GM19324 (cell line): Measurements from ENCODE around the gene WDR44.
"Not testable (repeated sequence)": the region's sequence is repeated elsewhere in the genome, so short reads cannot be mapped to it uniquely, and the experiment has no call there.

Experiments
- ATAC-seq: cut with Tn5 transposase; IDR thresholded peaks from one replicate; pipeline ENCODE4 v1.9.1; 2021; ENCODE audit warnings: mild to moderate bottlenecking, moderate library complexity; ENCODE audit not compliant: unreplicated experiment, low FRiP score

The WDR44 gene

DNA sequence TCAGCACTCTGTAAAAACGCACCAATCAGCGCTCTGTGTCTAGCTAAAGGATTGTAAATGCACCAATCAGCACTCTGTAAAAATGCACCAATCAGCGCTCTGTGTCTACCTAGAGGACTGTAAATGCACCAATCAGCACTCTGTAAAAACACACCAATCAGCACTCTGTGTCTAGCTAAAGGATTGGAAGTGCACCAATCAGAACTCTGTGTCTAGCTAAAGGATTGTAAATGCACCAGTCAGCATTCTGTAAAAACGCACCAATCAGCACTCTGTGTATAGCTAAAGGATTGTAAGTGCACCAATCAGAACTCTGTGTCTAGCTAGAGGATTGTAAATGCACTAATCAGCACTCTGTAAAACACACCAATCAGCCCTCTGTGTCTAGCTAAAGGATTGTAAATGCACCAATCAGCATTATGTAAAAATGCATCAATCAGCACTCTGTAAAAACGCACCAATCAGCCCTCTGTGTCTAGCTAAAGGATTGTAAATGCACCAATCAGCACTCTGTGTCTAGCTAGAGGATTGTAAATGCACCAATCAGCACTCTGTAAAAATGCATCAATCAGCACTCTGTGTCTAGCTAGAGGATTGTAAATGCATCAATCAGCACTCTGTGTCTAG lies 124.9 kb downstream of the WDR44 start:
- ATAC-seq: not testable (repeated sequence)

DNA sequence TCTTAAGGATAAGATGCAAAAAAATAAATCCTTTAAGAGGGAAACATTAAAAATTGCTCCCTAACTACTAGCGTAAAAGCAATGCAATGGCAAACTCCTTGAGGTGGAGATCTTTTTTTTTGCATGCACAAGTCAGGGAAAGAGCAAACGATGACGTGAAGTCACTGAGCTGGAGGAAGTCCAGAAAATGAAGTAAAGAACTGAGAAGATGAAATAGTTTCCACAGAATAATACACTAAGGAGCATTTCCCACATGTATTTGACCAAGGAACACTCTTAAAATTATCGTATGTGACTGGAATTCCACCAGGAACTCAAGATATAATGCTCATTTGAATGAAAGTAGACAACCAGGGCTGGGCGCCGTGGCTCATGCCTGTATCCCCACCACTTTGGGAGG lies 128.7 kb downstream of the WDR44 start:
- ATAC-seq: no peak

DNA sequence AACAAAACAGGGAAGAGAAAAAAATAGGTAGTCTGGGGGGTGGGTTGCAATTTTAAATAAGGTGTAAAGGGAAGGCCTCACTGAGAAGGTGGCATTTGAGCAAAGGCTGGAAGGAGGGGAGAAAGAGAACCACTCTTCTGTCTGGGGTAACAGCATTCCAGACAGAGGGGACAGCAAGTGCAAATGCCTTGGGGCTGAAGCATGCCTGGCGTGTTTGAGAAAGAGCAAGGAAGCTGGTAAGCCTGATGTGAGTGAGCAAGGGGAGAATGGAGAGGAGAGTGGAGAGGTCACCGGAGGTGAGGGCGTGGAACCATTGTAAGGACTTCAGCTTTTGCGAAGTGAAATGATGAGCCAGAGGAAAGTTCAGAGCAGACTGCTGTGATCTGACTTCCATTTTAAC lies 130.0 kb downstream of the WDR44 start:
- no peak for ATAC-seq

DNA sequence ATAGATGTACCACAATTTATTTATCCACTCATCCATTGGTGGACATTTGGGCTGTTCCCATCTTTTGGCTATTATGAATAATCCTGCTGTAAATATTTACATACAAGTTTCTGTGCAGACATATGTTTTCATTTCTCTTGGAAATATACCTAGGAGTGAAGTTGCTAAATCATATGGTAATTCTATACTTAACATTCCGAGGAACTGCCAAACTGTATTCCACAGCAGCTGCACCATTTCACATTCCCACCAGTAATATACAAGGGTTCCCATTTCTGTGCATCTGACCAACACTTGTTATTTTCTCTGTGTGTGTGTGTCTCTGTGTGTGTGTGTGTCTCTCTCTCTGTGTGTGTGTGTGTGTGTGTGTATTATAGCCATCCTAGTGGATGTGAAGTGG lies 134.3 kb downstream of the WDR44 start:
- no peak for ATAC-seq

DNA sequence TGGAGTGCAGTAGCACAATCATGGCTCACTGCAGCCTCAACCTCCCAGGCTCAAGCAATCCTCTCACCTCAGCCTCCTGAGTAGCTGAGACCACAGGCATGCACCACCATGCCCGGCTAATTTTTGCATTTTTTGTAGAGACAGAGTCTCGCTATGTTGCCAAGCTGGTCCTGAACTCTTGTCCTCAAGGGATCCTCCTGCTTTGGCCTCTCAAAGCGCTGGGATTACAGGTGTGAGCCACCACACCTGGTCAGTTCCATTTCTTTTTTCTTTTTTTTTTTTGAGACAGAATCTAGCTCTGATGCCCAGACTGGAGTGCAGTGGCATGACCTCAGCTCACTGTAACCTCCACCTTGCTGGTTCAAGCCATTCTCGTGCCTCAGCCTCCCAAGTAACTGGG lies 136.5 kb downstream of the WDR44 start:
- ATAC-seq: not testable (repeated sequence)

DNA sequence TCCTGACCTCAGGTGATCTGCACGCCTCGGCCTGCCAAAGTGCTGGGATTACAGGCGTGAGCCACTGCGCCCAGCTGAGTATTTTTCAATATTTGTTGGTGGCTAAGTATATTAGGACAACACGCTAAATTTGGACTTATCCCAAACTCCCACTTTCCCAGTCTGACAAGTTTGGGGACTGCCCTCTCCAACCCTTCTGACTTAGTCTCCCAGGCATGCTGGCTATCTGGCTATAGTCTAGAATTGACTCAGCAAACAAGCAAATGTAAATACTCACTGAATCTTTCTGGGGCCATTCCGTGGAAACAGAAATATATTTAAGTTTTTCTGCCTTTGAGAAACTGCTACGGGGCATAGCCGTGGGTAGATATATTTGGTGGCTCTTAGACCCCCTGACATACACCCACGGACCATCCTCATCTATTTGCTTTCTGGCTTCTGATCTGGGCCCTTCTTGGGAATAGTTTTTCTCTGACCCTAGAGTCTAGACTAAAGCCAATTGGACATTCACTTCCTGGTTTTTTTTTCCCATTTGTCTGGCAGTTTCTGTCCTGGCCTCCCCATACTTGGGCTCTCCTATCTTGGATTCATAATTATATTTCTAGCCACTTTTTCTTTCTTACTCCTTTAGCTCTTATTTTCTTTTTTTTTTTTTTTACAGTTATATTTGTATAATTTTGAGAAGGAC lies 138.5 kb downstream of the WDR44 start:
- no peak for ATAC-seq

DNA sequence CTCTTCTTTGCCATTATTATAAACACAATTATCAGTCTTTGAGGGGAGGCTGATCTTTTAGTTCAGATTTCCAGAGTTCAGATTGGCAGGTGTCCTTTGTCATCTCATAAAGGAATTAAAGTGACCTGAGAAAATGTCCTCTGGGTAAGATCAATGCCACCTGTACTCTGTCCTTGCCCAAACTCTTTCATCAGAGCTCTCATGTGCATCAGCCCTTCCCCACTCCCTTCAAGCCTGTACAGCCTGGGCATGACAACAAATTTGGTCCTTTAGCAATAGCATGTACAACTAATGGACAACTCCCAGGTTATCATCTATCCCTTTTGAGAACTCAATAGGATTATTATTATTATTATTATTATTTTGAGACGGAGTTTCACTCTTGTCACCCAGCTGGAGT lies 140.8 kb downstream of the WDR44 start:
- not testable (repeated sequence) for ATAC-seq

DNA sequence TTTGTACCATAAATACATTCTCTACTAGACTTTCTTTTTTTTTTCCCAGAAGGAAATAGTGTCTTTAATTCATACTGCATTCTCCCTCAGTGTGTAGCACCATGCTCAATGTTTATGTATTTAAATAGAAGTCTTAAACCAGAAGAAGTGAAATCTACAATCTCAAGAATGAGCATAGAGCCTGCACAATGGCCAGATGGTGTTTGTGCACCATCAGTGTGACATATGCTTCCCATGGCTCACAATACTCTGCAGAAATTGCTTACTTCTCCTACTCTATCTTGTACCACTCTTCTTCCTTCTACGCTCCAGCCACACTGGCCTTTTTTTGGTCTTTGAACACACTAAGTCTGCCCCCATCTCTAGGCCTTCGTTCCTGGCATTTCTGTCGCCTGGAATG lies 147.1 kb downstream of the WDR44 start:
- ATAC-seq: no peak

DNA sequence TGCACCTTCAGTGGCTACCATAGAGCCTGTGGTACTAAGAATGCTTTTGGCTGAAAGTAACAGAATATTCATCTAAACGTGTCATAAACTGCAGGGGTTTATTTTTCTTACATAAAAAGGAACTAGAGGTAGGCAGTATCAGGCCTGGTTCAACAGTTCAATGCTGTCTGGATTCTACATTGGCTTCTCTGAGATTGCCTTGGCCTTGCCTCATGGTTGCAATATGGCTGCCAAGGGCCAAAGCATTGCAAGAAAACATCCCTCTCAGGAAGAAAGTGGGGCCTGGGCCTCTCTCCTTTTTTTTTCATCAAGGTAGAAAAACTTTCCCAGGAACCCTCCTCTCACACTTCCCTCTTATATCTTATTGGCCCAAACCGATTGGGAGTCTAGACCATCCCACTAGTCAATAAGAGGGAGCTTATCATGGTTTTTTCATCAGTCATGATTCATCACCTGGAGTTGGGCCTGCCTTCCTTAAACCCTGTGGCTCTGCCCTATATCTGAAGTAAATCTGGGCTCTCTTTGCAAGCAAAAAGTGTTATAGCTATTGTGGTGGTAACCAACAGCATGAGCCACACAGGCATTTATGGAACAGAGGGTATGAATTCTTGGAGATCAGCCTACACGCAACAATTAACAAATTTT lies 147.9 kb downstream of the WDR44 start:
- no peak for ATAC-seq

DNA sequence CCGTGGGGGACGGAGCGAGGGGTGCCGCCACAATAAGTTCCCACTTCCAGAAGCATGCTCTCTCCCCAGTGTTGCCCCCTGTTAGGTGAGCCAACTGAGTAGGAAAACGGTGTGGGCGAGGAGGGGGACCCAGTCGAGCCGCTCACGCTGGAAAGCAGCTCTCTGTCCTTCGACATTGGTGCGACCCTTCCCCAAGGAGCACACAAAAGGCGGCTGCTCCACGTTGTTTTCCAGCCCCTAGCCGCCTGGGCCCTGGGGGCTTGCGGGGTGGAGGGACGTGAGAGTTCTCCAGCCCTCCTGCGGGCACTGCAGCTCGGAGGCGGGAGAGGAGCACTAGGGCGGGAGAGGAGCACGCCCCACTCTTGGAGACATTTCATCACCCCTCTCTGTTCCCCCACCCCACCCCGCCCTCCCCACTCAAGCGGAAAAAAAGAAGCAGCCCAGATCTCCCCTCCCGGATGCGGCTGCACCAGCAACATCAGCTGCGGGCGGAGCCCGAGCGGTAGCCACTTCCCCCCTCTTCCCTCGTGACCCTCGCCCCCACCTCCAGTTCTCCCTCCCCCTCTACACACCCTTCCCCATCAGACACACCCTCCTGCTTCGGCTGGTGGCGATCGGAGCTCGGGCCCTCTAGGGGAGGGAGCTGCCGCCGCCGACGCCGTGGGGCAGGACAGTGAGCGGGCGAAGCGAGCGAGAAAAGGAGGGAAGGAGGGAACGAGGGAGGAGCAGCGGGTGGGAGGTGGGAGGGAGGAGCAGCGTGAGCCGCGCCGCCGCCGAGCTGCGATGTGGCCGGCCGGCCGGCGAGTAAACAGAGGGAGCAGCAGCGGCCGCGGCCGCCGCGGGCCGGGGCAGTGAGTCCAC lies 149.4 kb downstream of the WDR44 start, which contains the start of gene DOCK11:
DOCK11 (plus strand) TSS at position 755 of the 861 bp plus-strand sequence. CDS start 157 bp downstream, outside the sequence.
- ATAC-seq: peak; percentile 75

DNA sequence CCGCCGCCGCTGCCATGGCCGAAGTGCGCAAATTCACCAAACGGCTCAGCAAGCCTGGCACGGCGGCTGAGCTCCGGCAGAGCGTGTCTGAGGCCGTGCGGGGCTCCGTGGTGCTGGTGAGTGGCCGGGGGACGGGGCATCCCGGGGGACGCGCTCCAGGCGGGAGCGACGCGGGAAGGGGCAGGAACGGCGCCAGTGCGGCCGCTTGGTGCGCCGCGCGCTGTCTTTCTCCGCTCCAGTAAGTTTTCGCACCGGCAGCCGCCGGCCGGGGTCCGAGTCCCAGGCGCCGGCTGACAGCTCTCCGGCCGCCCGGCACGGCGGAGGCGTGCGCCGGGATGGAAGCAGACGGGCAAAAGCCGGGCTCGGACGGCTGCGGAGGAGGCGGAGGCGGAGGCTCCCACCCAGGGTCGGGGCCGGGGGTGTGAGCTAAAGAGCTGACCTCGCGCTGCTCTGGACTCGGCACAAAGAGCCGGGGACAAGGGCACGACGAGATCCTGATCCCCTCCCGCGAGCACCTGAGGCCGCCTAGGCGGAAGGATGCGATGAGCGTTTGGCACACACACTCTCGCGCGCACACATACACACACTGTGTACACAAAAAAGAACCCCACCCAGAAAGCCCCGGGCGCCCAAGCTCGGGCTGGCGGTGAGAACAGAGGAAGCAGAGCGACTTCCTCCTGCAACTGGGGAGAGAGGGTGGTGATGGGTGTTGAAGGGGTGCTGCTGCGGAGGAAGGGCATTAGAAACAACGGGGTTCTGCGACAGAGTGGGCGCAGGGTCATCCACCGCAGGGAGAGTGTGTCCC lies 150.3 kb downstream of the WDR44 start:
- ATAC-seq: peak; percentile 54

DNA sequence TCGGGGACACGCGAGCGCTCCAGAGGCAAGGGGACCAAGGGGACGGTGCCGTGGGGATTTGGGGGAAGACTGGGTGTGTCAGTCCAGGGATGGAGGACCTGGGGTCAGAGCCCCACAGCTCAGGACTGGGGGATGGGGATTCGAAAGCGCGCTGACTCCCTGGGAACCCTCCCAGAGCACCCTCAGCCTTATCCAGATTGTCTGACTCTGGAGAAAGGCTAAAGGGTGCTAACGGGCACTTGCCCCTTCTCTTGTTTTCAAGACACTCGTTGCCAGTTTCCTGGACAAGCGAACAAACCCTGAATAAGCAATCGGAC lies 150.8 kb downstream of the WDR44 start:
- ATAC-seq: peak; percentile 5

DNA sequence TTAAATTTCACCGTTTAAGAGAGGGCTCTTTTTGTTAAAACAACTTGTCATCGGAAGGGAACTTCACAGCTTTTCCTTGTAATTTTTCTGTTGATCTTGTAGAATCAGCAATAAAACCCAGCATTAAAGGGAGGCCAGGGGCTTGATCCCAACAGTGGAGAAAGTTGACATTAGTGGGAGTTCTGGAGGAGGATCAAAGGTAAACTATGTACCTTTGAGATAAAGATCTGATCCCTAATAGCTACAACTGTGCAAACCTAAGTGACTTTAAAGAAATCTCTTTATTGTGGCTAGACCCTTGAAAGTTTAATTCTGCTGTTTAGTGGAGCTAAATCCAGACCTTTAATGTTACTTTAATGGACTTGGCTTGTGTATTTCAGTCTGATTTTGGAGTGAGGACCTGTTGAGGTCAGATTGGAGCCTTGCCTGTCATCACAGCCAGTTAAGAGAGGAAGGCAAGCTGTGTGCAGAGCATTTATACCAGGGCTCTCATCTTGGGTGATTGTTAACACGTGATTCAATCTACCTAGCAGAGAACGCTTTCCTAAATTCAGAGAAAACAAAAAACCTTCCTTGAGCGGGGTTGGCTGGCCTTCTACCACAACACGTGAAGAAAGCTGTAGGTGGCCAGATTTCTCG lies 151.4 kb downstream of the WDR44 start:
- no peak for ATAC-seq

DNA sequence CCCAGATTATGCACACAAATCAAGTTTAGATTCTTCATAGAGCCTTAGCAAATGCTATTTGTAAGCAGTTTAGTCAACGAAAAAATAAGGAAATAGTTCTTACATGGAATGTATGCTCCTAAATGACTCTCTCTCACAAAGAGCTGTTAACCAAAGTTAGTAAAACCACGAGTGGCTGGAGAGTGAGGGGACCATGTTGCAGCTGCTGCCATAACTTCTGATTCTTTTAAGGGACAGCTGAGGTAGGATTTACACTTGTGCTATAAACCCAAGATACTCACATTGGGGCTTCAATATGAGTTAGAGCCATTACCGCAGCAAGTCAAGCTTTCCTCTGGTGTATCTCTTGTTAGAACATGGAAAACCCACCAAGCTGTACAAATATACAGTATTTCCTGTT lies 152.4 kb downstream of the WDR44 start:
- ATAC-seq: no peak

DNA sequence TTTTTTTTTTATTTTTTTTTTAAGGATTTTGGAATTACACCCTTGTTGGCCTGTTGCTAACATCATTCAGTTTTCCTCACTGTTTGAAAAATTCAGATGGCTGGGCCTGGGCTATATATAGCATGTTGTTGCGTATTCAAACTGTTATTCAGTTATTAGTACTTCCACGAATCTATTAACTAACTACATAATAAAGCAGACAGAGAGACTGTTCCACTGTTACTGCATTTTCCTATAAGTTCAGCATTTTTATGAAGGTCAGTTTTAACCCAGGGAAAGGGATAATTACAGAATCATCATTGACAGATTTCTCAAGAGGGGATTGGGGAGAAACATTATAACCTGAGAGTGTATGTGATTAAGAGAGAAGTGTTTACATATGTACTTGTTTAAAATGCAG lies 152.8 kb downstream of the WDR44 start:
- no peak for ATAC-seq

DNA sequence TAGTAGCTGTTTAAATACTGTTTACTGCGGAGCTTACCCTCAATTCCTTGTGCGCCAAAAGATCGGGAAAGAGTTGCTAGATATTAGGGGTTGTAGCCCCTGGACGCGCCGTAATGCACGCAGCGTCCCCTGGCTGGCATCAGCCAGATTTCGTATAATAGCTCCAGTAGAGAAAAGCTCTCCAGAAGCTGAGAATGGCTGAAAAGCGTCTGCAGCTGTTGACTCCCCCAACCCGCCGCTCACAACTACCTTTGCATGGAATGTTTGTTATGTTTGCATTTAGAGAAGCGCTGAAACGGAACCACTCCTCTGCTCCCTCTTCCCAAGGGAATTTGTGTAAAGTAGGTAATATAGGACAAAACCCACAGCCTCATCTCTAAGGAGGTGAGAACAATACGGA lies 153.4 kb downstream of the WDR44 start:
- ATAC-seq: no peak
